ACHN (cell line): Measurements from ENCODE around the gene DHRSX.
A peak's percentile ranks its signal among the peaks of the same experiment; 100 is the strongest.
"Not testable (repeated sequence)": the region's sequence is repeated elsewhere in the genome, so short reads cannot be mapped to it uniquely, and the experiment has no call there.

Source experiments
- DNase-seq: peaks from one replicate; pipeline ENCODE4 v3.0.0-alpha.2; 2015
- in situ Hi-C: cut with HindIII; loops from 2 replicates; pipeline ENCODE4 v1.10.0; 2017; ENCODE audit warnings: low sequenced_read_pairs, low pct_ligation_motif_present, low pct_unique_long_range_greater_than_20kb

DHRSX gene

GRCh38 chrX:2266445-2267349, 234.1 kb downstream of the DHRSX start:
- DNase-seq = no peak
- in situ Hi-C loops = no loop called here

GRCh38 chrX:2265658-2266444, 234.9 kb downstream of the DHRSX start:
- DNase-seq, in situ Hi-C loops: not testable (repeated sequence)

- in situ Hi-C loops = no loop called here
- DNase-seq = no peak
Observed at GRCh38 chrX:2264179-2265030, 236.4 kb downstream of the DHRSX start.

GRCh38 chrX:2263203-2263602, 237.6 kb downstream of the DHRSX start:
- in situ Hi-C loops = no loop called here

GRCh38 chrX:2262668-2263055, 238.1 kb downstream of the DHRSX start:
- in situ Hi-C loops = no loop called here
- no peak for DNase-seq

More at GRCh38 chrX:2263203-2263602, 237.6 kb downstream of the DHRSX start:
- no peak for DNase-seq

- DNase-seq = peak; percentile 33
- in situ Hi-C loops = no loop called here
Observed at GRCh38 chrX:2261831-2262667, 238.7 kb downstream of the DHRSX start.

GRCh38 chrX:2252331-2253065, 248.3 kb downstream of the DHRSX start:
- in situ Hi-C loops = no loop called here
- DNase-seq = no peak

- DNase-seq = no peak
- in situ Hi-C loops = no loop called here
Observed at GRCh38 chrX:2251211-2251610, 249.6 kb downstream of the DHRSX start.

GRCh38 chrX:2243913-2244460, 256.8 kb downstream of the DHRSX start:
- no peak for DNase-seq
- in situ Hi-C loops = no loop called here

- DNase-seq = no peak
- in situ Hi-C loops = no loop called here
Observed at GRCh38 chrX:2242980-2243379, 257.8 kb downstream of the DHRSX start.

- no peak for DNase-seq
- in situ Hi-C loops = no loop called here
Observed at GRCh38 chrX:2242326-2242725, 258.4 kb downstream of the DHRSX start.

GRCh38 chrX:2241496-2241895, 259.3 kb downstream of the DHRSX start:
- DNase-seq, in situ Hi-C loops: not testable (repeated sequence)

GRCh38 chrX:2240761-2241160, 260.0 kb downstream of the DHRSX start:
- in situ Hi-C loops, DNase-seq: not testable (repeated sequence)

GRCh38 chrX:2237976-2238375, 262.8 kb downstream of the DHRSX start:
- in situ Hi-C loops = no loop called here

GRCh38 chrX:2231570-2232192, 269.1 kb downstream of the DHRSX start:
- DNase-seq = no peak
- in situ Hi-C loops = no loop called here

More at GRCh38 chrX:2237976-2238375, 262.8 kb downstream of the DHRSX start:
- DNase-seq = no peak

- in situ Hi-C loops = no loop called here
- no peak for DNase-seq
Observed at GRCh38 chrX:2230457-2230856, 270.3 kb downstream of the DHRSX start.

- in situ Hi-C loops = no loop called here
- DNase-seq = no peak
Observed at GRCh38 chrX:2228536-2228935, 272.2 kb downstream of the DHRSX start.
